HepG2 (cell line): ENCODE data around the gene GDE1. TPM values are rescaled to one million over a fixed set of nuclear protein-coding genes. Genes with fewer than 3 reads are reported as not detected.

Experiments used
- BRD4 ChIP-seq: sonication (generic); formaldehyde crosslinking; IDR thresholded peaks from 2 replicates; pipeline ENCODE4 v1.4.0; 2020; ENCODE audit warnings: missing genetic modification reagents
- FIP1L1 ChIP-seq: fragments of 200-400 bp; formaldehyde crosslinking; IDR thresholded peaks from 2 replicates; pipeline ENCODE4 v1.6.1; 2018; ENCODE audit warnings: low read depth, mild to moderate bottlenecking, low read length, moderate library complexity, borderline replicate concordance; ENCODE audit not compliant: insufficient read depth
- GZF1 ChIP-seq: sonication (generic); formaldehyde crosslinking; IDR thresholded peaks from 2 replicates; pipeline ENCODE4 v1.5.1; 2020; ENCODE audit warnings: mild to moderate bottlenecking, missing genetic modification reagents
- ISL2 ChIP-seq: sonication (generic); formaldehyde crosslinking; IDR thresholded peaks from 2 replicates; pipeline ENCODE4 v1.5.0; 2020; ENCODE audit warnings: missing genetic modification reagents
- KDM1A ChIP-seq: IDR thresholded peaks from 2 replicates; pipeline ENCODE4 v1.6.1; 2016; ENCODE audit warnings: missing compliant biosample characterization
- PHF21A ChIP-seq: sonication (generic); formaldehyde crosslinking; IDR thresholded peaks from 2 replicates; pipeline ENCODE4 v1.5.0; 2020; ENCODE audit warnings: mild to moderate bottlenecking, missing genetic modification reagents
- PPARG ChIP-seq: conservative IDR thresholded peaks from 2 replicates; pipeline ENCODE4 v1.6.1; 2016; ENCODE audit warnings: missing biosample characterization, missing genetic modification reagents
- SNAI1 ChIP-seq: sonication (generic); formaldehyde crosslinking; IDR thresholded peaks from 2 replicates; pipeline ENCODE4 v1.5.0; 2020; ENCODE audit warnings: mild to moderate bottlenecking, missing genetic modification reagents, borderline replicate concordance
- ZBTB42 ChIP-seq: sonication (generic); formaldehyde crosslinking; IDR thresholded peaks from 2 replicates; pipeline ENCODE4 v1.5.0; 2020; ENCODE audit warnings: mild to moderate bottlenecking, missing genetic modification reagents
- ZFAT ChIP-seq: sonication (generic); formaldehyde crosslinking; conservative IDR thresholded peaks from 2 replicates; pipeline ENCODE4 v1.8.1; 2023; ENCODE audit warnings: missing genetic modification reagents, inconsistent platforms
- ZNF101 ChIP-seq: sonication (generic); formaldehyde crosslinking; IDR thresholded peaks from 2 replicates; pipeline ENCODE4 v1.4.0; 2020; ENCODE audit warnings: mild to moderate bottlenecking, low read depth, missing genetic modification reagents, borderline replicate concordance
- ZNF121 ChIP-seq: sonication (generic); formaldehyde crosslinking; IDR thresholded peaks from 2 replicates; pipeline ENCODE4 v1.5.0; 2020; ENCODE audit warnings: mild to moderate bottlenecking, missing genetic modification reagents
- ZNF317 ChIP-seq: sonication (generic); formaldehyde crosslinking; IDR thresholded peaks from 2 replicates; pipeline ENCODE4 v1.5.0; 2020; ENCODE audit warnings: mild to moderate bottlenecking, missing genetic modification reagents
- ZNF747 ChIP-seq: sonication (generic); formaldehyde crosslinking; IDR thresholded peaks from 2 replicates; pipeline ENCODE4 v1.8.1; 2023; ENCODE audit warnings: missing genetic modification reagents, mild to moderate bottlenecking, borderline replicate concordance
- ZSCAN25 ChIP-seq: sonication (generic); formaldehyde crosslinking; IDR thresholded peaks from 2 replicates; pipeline ENCODE4 v1.8.0; 2022; ENCODE audit warnings: mild to moderate bottlenecking, missing genetic modification reagents
- polyA plus RNA-seq, 8 experiments: library from polyadenylated mRNA; depleted of rRNA in 3 of 8; stranded (reverse) in 7 of 8; unstranded in 1 of 8; fragments of >200 nt; fragmentation: Illumina TruSeq in 4 of 8; extraction: Trizol in 4 of 8; gene quantifications; 2 replicates each; pipeline versions ENCODE4 v1.2.1 to v1.2.3, GENCODE V29; 2011 to 2016; ENCODE audit warnings: low read depth in 4 of 8, missing spikeins in 1 of 8, mixed read lengths in 1 of 8; ENCODE audit not compliant: insufficient read depth in 1 of 8
- total RNA-seq, 5 experiments: library from RNA; depleted of rRNA; stranded (reverse); fragments of >200 nt; fragmentation: Illumina TruSeq; extraction: Trizol; gene quantifications; 2 replicates each; pipeline ENCODE4 v1.2.3, GENCODE V29; 2016; ENCODE audit warnings: low read depth in 1 of 5

GDE1 gene
- total and polyA plus RNA-seq, 2 of the 13 experiments (the other 11 are each of a cell fraction or from before 2014, with no cell fraction given), result 35.9 to 59.0 TPM

- TF ChIP-seq ZNF121 (CRISPR knock-in tag) (no peak), KDM1A (CRISPR knock-in tag) (no peak), ZNF317 (CRISPR knock-in tag) (no peak; the same call in 1 of the 2 replicates), BRD4 (peak; percentile 87), FIP1L1 (0 out of 2 replicates have a peak, but pooled peaks have one; percentile 43), GZF1 (CRISPR knock-in tag) (peak; percentile 91; the same call in 1 of the 2 replicates), ZNF101 (CRISPR knock-in tag) (0 out of 2 replicates have a peak, but pooled peaks have one; percentile 76), ZNF747 (CRISPR knock-in tag) (peak; percentile 66; the same call in 1 of the 2 replicates), PHF21A (CRISPR knock-in tag) (peak; percentile 75), ZFAT (CRISPR knock-in tag) (no peak), SNAI1 (CRISPR knock-in tag) (no peak; the same call in 1 of the 2 replicates), ISL2 (CRISPR knock-in tag) (peak; percentile 65; the same call in 1 of the 2 replicates), ZBTB42 (CRISPR knock-in tag) (no peak), PPARG (CRISPR knock-in tag) (peak; percentile 69), ZSCAN25 (CRISPR knock-in tag) (peak; percentile 13; the same call in 1 of the 2 replicates)
These were observed 33.5 kb upstream of the GDE1 start, which contains the start of gene VPS35L (continued) for GRCh38 chr16:19555186-19555937.
